ENCODE results near the gene MCM7. TPM values are rescaled to one million over a fixed set of nuclear protein-coding genes. Genes with fewer than 3 reads are reported as not detected.

The MCM7 gene
- total and polyA plus RNA-seq, 2 of the 13 experiments (the other 11 are each of a cell fraction or from before 2014, with no cell fraction given), result 84.5 to 214 TPM

GRCh38 chr7:100148559-100149328, 47.5 kb upstream of the MCM7 start, which contains the start of gene LAMTOR4 (continued):
- TF ChIP-seq FOXA1 (IDR thresholded peaks at IDR 0.05), result no peak
- no peak for TF ChIP-seq FOXA1 (CRISPR knock-in tag; IDR thresholded peaks at IDR 0.05)
- TF ChIP-seq ZFP90 (CRISPR knock-in tag; IDR thresholded peaks at IDR 0.05; ENCODE audit: borderline replicate concordance), result no peak; the same call in 1 of the 2 replicates
- TF ChIP-seq DMTF1 (CRISPR knock-in tag; IDR thresholded peaks at IDR 0.05), result no peak
- TF ChIP-seq SNRNP70 (IDR thresholded peaks at IDR 0.05; ENCODE audit: low read depth, low read length), result no peak
- TF ChIP-seq, protein P1, sequence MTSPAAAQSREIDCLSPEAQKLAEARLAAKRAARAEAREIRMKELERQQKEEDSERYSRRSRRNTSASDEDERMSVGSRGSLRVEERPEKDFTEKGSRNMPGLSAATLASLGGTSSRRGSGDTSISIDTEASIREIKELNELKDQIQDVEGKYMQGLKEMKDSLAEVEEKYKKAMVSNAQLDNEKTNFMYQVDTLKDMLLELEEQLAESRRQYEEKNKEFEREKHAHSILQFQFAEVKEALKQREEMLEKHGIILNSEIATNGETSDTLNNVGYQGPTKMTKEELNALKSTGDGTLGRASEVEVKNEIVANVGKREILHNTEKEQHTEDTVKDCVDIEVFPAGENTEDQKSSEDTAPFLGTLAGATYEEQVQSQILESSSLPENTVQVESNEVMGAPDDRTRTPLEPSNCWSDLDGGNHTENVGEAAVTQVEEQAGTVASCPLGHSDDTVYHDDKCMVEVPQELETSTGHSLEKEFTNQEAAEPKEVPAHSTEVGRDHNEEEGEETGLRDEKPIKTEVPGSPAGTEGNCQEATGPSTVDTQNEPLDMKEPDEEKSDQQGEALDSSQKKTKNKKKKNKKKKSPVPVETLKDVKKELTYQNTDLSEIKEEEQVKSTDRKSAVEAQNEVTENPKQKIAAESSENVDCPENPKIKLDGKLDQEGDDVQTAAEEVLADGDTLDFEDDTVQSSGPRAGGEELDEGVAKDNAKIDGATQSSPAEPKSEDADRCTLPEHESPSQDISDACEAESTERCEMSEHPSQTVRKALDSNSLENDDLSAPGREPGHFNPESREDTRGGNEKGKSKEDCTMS (CRISPR knock-in tag; conservative IDR thresholded peaks at IDR 0.05), result no peak
- TF ChIP-seq ZSCAN31 (CRISPR knock-in tag; IDR thresholded peaks at IDR 0.05; ENCODE audit: low read depth), result no peak
- TF ChIP-seq, protein P2, sequence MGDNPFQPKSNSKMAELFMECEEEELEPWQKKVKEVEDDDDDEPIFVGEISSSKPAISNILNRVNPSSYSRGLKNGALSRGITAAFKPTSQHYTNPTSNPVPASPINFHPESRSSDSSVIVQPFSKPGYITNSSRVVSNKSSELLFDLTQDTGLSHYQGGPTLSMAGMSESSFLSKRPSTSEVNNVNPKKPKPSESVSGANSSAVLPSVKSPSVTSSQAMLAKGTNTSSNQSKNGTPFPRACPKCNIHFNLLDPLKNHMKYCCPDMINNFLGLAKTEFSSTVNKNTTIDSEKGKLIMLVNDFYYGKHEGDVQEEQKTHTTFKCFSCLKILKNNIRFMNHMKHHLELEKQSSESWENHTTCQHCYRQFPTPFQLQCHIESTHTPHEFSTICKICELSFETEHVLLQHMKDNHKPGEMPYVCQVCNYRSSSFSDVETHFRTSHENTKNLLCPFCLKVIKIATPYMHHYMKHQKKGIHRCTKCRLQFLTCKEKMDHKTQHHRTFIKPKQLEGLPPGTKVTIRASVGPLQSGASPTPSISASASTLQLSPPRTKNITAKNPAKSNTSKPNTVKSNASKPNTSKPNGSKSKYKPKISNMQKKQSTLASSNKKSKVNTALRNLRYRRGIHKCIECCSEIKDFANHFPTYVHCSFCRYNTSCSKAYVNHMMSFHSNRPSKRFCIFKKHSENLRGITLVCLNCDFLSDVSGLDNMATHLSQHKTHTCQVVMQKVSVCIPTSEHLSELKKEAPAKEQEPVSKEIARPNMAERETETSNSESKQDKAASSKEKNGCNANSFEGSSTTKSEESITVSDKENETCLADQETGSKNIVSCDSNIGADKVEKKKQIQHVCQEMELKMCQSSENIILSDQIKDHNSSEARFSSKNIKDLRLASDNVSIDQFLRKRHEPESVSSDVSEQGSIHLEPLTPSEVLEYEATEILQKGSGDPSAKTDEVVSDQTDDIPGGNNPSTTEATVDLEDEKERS (CRISPR knock-in tag; IDR thresholded peaks at IDR 0.05), result 0 out of 2 replicates have a peak, but pooled peaks have one; percentile 14
- TF ChIP-seq ETV5 (CRISPR knock-in tag; IDR thresholded peaks at IDR 0.05; ENCODE audit: borderline replicate concordance), result peak; percentile 94
- TF ChIP-seq IKZF1 (IDR thresholded peaks at IDR 0.05), result no peak
- TF ChIP-seq GPBP1L1 (CRISPR knock-in tag; IDR thresholded peaks at IDR 0.05), result no peak
- peak; percentile 78; the same call in 1 of the 2 replicates for TF ChIP-seq MAZ (IDR thresholded peaks at IDR 0.05; ENCODE audit: borderline replicate concordance, low read depth, low read length)
- TF ChIP-seq MAZ (CRISPR knock-in tag; IDR thresholded peaks at IDR 0.05; ENCODE audit: low read depth), result peak; percentile 50; the same call in 1 of the 2 replicates
- TF ChIP-seq ZNF816 (CRISPR knock-in tag; IDR thresholded peaks at IDR 0.05; ENCODE audit: borderline replicate concordance), result no peak

Measured in HepG2 (cell line).